ENCODE measurements around the gene AGK. TPM values are rescaled to one million over a fixed set of nuclear protein-coding genes. Genes with fewer than 3 reads are reported as not detected.

The AGK gene
- total RNA-seq, 5 donors from 2014 or later (not counting 1 experiment from before 2014, with no cell fraction given): 22.1 to 39.7 (median 28.8) TPM

GRCh38 chr7:141698247-141699015, 147.2 kb downstream of the AGK start:
- Mint-ChIP-seq H3K4me1 (peaks cover 74 to 84% (median 75%) of the 10 kb centered on the region in 3 donors), H3K36me3 (peaks cover 14% of the 10 kb centered on the region), H3K27me3 (no peaks in the 10 kb centered on the region), H3K4me3 (peak overlapping the region in 1 of 3 donors; percentile 19), H3K9me3 (no peaks in the 10 kb centered on the region), H3K27ac (peak overlapping the region; percentile 16 to 41)
- H3K4me1 ChIP-seq (ENCODE audit: control insufficient read depth in 1 of 2, extremely low read depth in 1 of 2, insufficient read depth in 2 of 2, low read length in 2 of 2): peaks cover 4 to 20% of the 10 kb centered on the region in 2 experiments
- H3K36me3 ChIP-seq (ENCODE audit: control insufficient read depth in 2 of 2, extremely low read depth in 1 of 2, insufficient read depth in 1 of 2, low read length in 1 of 2): peaks cover 0 to 2% of the 10 kb centered on the region in 2 donors
- no CpG with 5 or more reads among the region's 1 CpG for WGBS (ENCODE audit: insufficient coverage)
- H3K27me3 ChIP-seq (replicated peaks in 1 of 2; ENCODE audit: control insufficient read depth in 2 of 2, extremely low read depth in 1 of 2, insufficient read depth in 2 of 2, low read length in 1 of 2): no peaks in the 10 kb centered on the region
- ChIA-PET POLR2A (interaction anchor here in 1 of 2 donors (1.0 kb wide), 1 partner anchor 39 kb away, joined by 3 read pairs; the partner anchor contains the start of gene SSBP1), CTCF (interaction anchor here (0.6 to 1.0 kb wide), 2 partner anchors 10 to 1651 kb away, joined by 3 read pairs; partner anchors contain the start of gene WEE2 (in 1 of the 2))
- H3K27ac ChIP-seq (ENCODE audit: low read length): no peak overlapping the region
- no peak overlapping the region for H3K4me3 ChIP-seq (ENCODE audit: control insufficient read depth in 1 of 2, extremely low read depth in 1 of 2, low read length in 1 of 2)
- ATAC-seq (replicated peaks in 1 of 4) (no peak), DNase-seq (peak in 1 of 35 experiments; percentile 40)
- no peaks in the 10 kb centered on the region for H3K9me3 ChIP-seq

GRCh38 chr7:141699860-141700259, 148.7 kb downstream of the AGK start:
- H3K9me3 Mint-ChIP-seq: no peaks in the 10 kb centered on the region
- peaks cover 0 to 2% of the 10 kb centered on the region in 2 donors for H3K36me3 ChIP-seq (ENCODE audit: control insufficient read depth in 2 of 2, extremely low read depth in 1 of 2, insufficient read depth in 1 of 2, low read length in 1 of 2)
- no peak overlapping the region for H3K4me3 ChIP-seq (ENCODE audit: control insufficient read depth in 1 of 2, extremely low read depth in 1 of 2, low read length in 1 of 2)
- POLR2A ChIA-PET: interaction anchor here in 1 of 2 donors (1.0 kb wide), 1 partner anchor 38 kb away, joined by 3 read pairs; the partner anchor contains the start of gene SSBP1
- H3K27me3 ChIP-seq (replicated peaks in 1 of 2; ENCODE audit: control insufficient read depth in 2 of 2, extremely low read depth in 1 of 2, insufficient read depth in 2 of 2, low read length in 1 of 2): no peaks in the 10 kb centered on the region
- H3K36me3 Mint-ChIP-seq: peaks cover 8% of the 10 kb centered on the region
- peaks cover 64 to 73% (median 66%) of the 10 kb centered on the region in 3 donors for H3K4me1 Mint-ChIP-seq
- CTCF ChIA-PET: interaction anchor here in 1 of 2 donors (1.1 to 2.1 kb wide), 2 partner anchors 10 to 46 kb away, joined by 3 to 11 read pairs; no protein-coding TSS in a partner anchor
- H3K27ac ChIP-seq (ENCODE audit: low read length): no peak overlapping the region
- peaks cover 4 to 20% of the 10 kb centered on the region in 2 experiments for H3K4me1 ChIP-seq (ENCODE audit: control insufficient read depth in 1 of 2, extremely low read depth in 1 of 2, insufficient read depth in 2 of 2, low read length in 2 of 2)
- peak overlapping the region; percentile 84 to 94 (median 88) for H3K4me3 Mint-ChIP-seq
- H3K27ac Mint-ChIP-seq: peak overlapping the region; percentile 80 to 83
- DNase-seq (no peak), ATAC-seq (replicated peaks in 1 of 4) (no peak)
- no CpG with 5 or more reads among the region's 3 CpGs for WGBS (ENCODE audit: insufficient coverage)
- no peaks in the 10 kb centered on the region for H3K9me3 ChIP-seq
- no peaks in the 10 kb centered on the region for H3K27me3 Mint-ChIP-seq

GRCh38 chr7:141700296-141700847, 149.2 kb downstream of the AGK start:
- CTCF ChIA-PET: interaction anchor here in 1 of 2 donors (1.1 to 2.1 kb wide), 2 partner anchors 11 to 46 kb away, joined by 3 to 11 read pairs; no protein-coding TSS in a partner anchor
- Histone ChIP-seq H3K36me3 (ENCODE audit: control insufficient read depth in 2 of 2, extremely low read depth in 1 of 2, insufficient read depth in 1 of 2, low read length in 1 of 2) (peaks cover 0 to 2% of the 10 kb centered on the region in 2 donors), H3K27ac (ENCODE audit: low read length) (no peak overlapping the region)

GRCh38 chr7:141700848-141701371, 149.7 kb downstream of the AGK start:
- peak overlapping the region; percentile 84 to 94 (median 88) for H3K4me3 Mint-ChIP-seq
- Histone ChIP-seq H3K27ac (ENCODE audit: low read length) (peak overlapping the region; percentile 36), H3K4me1 (ENCODE audit: control insufficient read depth in 1 of 2, extremely low read depth in 1 of 2, insufficient read depth in 2 of 2, low read length in 2 of 2) (peaks cover 4 to 20% of the 10 kb centered on the region in 2 experiments), H3K36me3 (ENCODE audit: control insufficient read depth in 2 of 2, extremely low read depth in 1 of 2, insufficient read depth in 1 of 2, low read length in 1 of 2) (peaks cover 0 to 2% of the 10 kb centered on the region in 2 donors), H3K27me3 (replicated peaks in 1 of 2; ENCODE audit: control insufficient read depth in 2 of 2, extremely low read depth in 1 of 2, insufficient read depth in 2 of 2, low read length in 1 of 2) (no peaks in the 10 kb centered on the region), H3K4me3 (ENCODE audit: control insufficient read depth in 1 of 2, extremely low read depth in 1 of 2, low read length in 1 of 2) (peak overlapping the region; percentile 51 to 80), H3K9me3 (no peaks in the 10 kb centered on the region)
- H3K9me3 Mint-ChIP-seq: no peaks in the 10 kb centered on the region
- 24% methylated on average over 4 of the region's 20 CpGs for WGBS (ENCODE audit: insufficient coverage)
- POLR2A ChIA-PET: interaction anchor here (0.5 to 1.3 kb wide), 5 partner anchors 18 to 52 kb away, joined by 4 to 9 read pairs (median 4); partner anchors contain the start of gene SSBP1 (in 1 of the 2)
- H3K27ac Mint-ChIP-seq: peak overlapping the region; percentile 80 to 83
- CTCF ChIA-PET: interaction anchor here in 1 of 2 donors (0.6 to 2.1 kb wide), 6 partner anchors 9 to 47 kb away, joined by 3 to 11 read pairs (median 5); partner anchors contain the start of gene SSBP1
- H3K4me1 Mint-ChIP-seq: peaks cover 53 to 63% (median 56%) of the 10 kb centered on the region in 3 donors
- ATAC-seq (replicated peaks in 1 of 4) (peak in 2 of 4 experiments; percentile 10 to 12), DNase-seq (peak in 13 of 35 experiments; percentile 0 to 33 (median 8))
- H3K27me3 Mint-ChIP-seq: no peaks in the 10 kb centered on the region
- H3K36me3 Mint-ChIP-seq: peaks cover 4% of the 10 kb centered on the region

More at GRCh38 chr7:141700296-141700847, 149.2 kb downstream of the AGK start:
- 98% methylated on average over 3 of the region's 5 CpGs for WGBS (ENCODE audit: insufficient coverage)
- H3K4me3 Mint-ChIP-seq: peak overlapping the region; percentile 84 to 94 (median 88)
- Histone ChIP-seq H3K4me1 (ENCODE audit: control insufficient read depth in 1 of 2, extremely low read depth in 1 of 2, insufficient read depth in 2 of 2, low read length in 2 of 2) (peaks cover 4 to 20% of the 10 kb centered on the region in 2 experiments), H3K4me3 (ENCODE audit: control insufficient read depth in 1 of 2, extremely low read depth in 1 of 2, low read length in 1 of 2) (peak overlapping the region; percentile 51 to 80), H3K9me3 (no peaks in the 10 kb centered on the region), H3K27me3 (replicated peaks in 1 of 2; ENCODE audit: control insufficient read depth in 2 of 2, extremely low read depth in 1 of 2, insufficient read depth in 2 of 2, low read length in 1 of 2) (no peaks in the 10 kb centered on the region)
- ATAC-seq (replicated peaks in 1 of 4): no peak
- peaks cover 8% of the 10 kb centered on the region for H3K36me3 Mint-ChIP-seq
- DNase-seq: no peak
- no peaks in the 10 kb centered on the region for H3K9me3 Mint-ChIP-seq
- POLR2A ChIA-PET: interaction anchor here (0.5 to 1.3 kb wide), 2 partner anchors 28 to 52 kb away, joined by 4 to 9 read pairs; no protein-coding TSS in a partner anchor
- H3K27ac Mint-ChIP-seq: peak overlapping the region; percentile 80 to 83
- H3K4me1 Mint-ChIP-seq: peaks cover 59 to 68% (median 62%) of the 10 kb centered on the region in 3 donors
- H3K27me3 Mint-ChIP-seq: no peaks in the 10 kb centered on the region

- Histone ChIP-seq H3K4me3 (ENCODE audit: control insufficient read depth in 1 of 2, extremely low read depth in 1 of 2, low read length in 1 of 2) (peak overlapping the region; percentile 51 to 58), H3K36me3 (ENCODE audit: control insufficient read depth in 2 of 2, extremely low read depth in 1 of 2, insufficient read depth in 1 of 2, low read length in 1 of 2) (no peaks in the 10 kb centered on the region), H3K9me3 (no peaks in the 10 kb centered on the region), H3K27ac (ENCODE audit: low read length) (peak overlapping the region; percentile 28), H3K27me3 (replicated peaks in 1 of 2; ENCODE audit: control insufficient read depth in 2 of 2, extremely low read depth in 1 of 2, insufficient read depth in 2 of 2, low read length in 1 of 2) (no peaks in the 10 kb centered on the region), H3K4me1 (ENCODE audit: control insufficient read depth in 1 of 2, extremely low read depth in 1 of 2, insufficient read depth in 2 of 2, low read length in 2 of 2) (peaks cover 4 to 20% of the 10 kb centered on the region in 2 experiments)
- Mint-ChIP-seq H3K4me1 (peaks cover 47 to 56% (median 50%) of the 10 kb centered on the region in 3 donors), H3K4me3 (peak overlapping the region; percentile 84 to 94 (median 88)), H3K36me3 (peaks cover 1% of the 10 kb centered on the region), H3K27me3 (no peaks in the 10 kb centered on the region), H3K9me3 (no peaks in the 10 kb centered on the region), H3K27ac (peak overlapping the region; percentile 56 to 86)
- peak; percentile 87 to 90 (median 88) for ATAC-seq (replicated peaks in 1 of 4)
- peak; percentile 45 to 86 (median 77) for DNase-seq
- WGBS (ENCODE audit: insufficient coverage): under 1% methylated on average over 55 of the region's 59 CpGs
- POLR2A ChIA-PET: interaction anchor here (0.6 to 1.3 kb wide), 4 partner anchors 28 to 37 kb away, joined by 4 to 8 read pairs (median 4); partner anchors contain the start of gene SSBP1 (in 1 of the 2)
- CTCF ChIA-PET: interaction anchor here (0.6 to 2.1 kb wide), 7 partner anchors 9 to 1539 kb away, joined by 3 to 11 read pairs (median 6); partner anchors contain the start of gene SSBP1 (in 1 of the 2)
Observed at GRCh38 chr7:141701489-141702046, 150.4 kb downstream of the AGK start.

Measured in T-cell (primary cell).